ENCODE data around the gene OR7G3. TPM values are rescaled to one million over a fixed set of nuclear protein-coding genes. Genes with fewer than 3 reads are reported as not detected.
A peak's percentile ranks its signal among the peaks of the same experiment; 100 is the strongest.

OR7G3 gene
- total and polyA plus RNA-seq, 2 donors (not counting 3 experiments of a cell fraction or from before 2014, with no cell fraction given) = not detected

- dilution Hi-C loops (cut with MboI; ENCODE audit: extremely low pct_ligation_motif_present, low sequenced_read_pairs) = no loop called here
- no peaks in the 10 kb centered on the region for H3K36me3 ChIP-seq (ENCODE audit: control insufficient read depth in 2 of 2, extremely low read depth in 1 of 2, insufficient read depth in 2 of 2, low read length in 2 of 2)
- H4K20me1 ChIP-seq (replicated peaks; ENCODE audit: control insufficient read depth, extremely low read depth, insufficient read depth, low read length) = no peaks in the 10 kb centered on the region
- BruUV-seq (replicated peaks) = no TSS peak
- H3K79me2 ChIP-seq (ENCODE audit: control insufficient read depth, insufficient read depth, low read length) = no peaks in the 10 kb centered on the region
- no peak overlapping the region for H3K4me3 ChIP-seq (replicated peaks in 1 of 3; ENCODE audit: insufficient read depth in 1 of 3, low read depth in 1 of 3, low read length in 3 of 3)
- POLR2A ChIA-PET = no interaction called here
- no peaks in the 10 kb centered on the region for H3K9me3 ChIP-seq (replicated peaks; ENCODE audit: control insufficient read depth, insufficient read depth, low read length)
- no peak overlapping the region for H2AFZ ChIP-seq (ENCODE audit: low read depth, low read length)
- no peaks in the 10 kb centered on the region for H3K9me1 ChIP-seq (replicated peaks; ENCODE audit: control insufficient read depth, extremely low read depth, insufficient read depth, low read length)
- H3K4me1 ChIP-seq (ENCODE audit: control insufficient read depth, extremely low read depth, insufficient read depth, low read length) = peaks cover 5% of the 10 kb centered on the region
- peak overlapping the region; percentile 76 for H3K27ac ChIP-seq (ENCODE audit: insufficient read depth, low read depth, low read length)
- intact Hi-C loops (cut with micrococcal nuclease) = loop anchor here (1.0 to 5.0 kb wide), 5 partner anchors 12 to 547 kb away; partner anchors contain the start of genes ZNF317, ZNF559, ZNF561 and ZNF562
- H3K4me2 ChIP-seq (ENCODE audit: insufficient read depth, low read length) = no peak overlapping the region
- no peak overlapping the region for H3K9ac ChIP-seq (replicated peaks; ENCODE audit: extremely low read depth, insufficient read depth, low read length)
- CTCF ChIA-PET = no interaction called here
- H3K27me3 ChIP-seq (ENCODE audit: control insufficient read depth in 2 of 2, insufficient read depth in 2 of 2, low read length in 2 of 2) = no peaks in the 10 kb centered on the region
- FAIRE-seq = peak; percentile 92
- TF ChIP-seq, protein P1, sequence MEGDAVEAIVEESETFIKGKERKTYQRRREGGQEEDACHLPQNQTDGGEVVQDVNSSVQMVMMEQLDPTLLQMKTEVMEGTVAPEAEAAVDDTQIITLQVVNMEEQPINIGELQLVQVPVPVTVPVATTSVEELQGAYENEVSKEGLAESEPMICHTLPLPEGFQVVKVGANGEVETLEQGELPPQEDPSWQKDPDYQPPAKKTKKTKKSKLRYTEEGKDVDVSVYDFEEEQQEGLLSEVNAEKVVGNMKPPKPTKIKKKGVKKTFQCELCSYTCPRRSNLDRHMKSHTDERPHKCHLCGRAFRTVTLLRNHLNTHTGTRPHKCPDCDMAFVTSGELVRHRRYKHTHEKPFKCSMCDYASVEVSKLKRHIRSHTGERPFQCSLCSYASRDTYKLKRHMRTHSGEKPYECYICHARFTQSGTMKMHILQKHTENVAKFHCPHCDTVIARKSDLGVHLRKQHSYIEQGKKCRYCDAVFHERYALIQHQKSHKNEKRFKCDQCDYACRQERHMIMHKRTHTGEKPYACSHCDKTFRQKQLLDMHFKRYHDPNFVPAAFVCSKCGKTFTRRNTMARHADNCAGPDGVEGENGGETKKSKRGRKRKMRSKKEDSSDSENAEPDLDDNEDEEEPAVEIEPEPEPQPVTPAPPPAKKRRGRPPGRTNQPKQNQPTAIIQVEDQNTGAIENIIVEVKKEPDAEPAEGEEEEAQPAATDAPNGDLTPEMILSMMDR (IDR thresholded peaks at IDR 0.05; ENCODE audit: extremely low read depth in 1 of 2, insufficient read depth in 1 of 2, low read depth in 1 of 2, low read length in 2 of 2) = no peak
- no peak for TF ChIP-seq EZH2 (IDR thresholded peaks at IDR 0.05; ENCODE audit: borderline replicate concordance, low read depth, low read length, severe bottlenecking)
- peak; percentile 76 for TF ChIP-seq GATA2 (IDR thresholded peaks at IDR 0.05; ENCODE audit: insufficient read depth, insufficient read length, low read depth, low read length)
- no peak for TF ChIP-seq MYC (IDR thresholded peaks at IDR 0.05; ENCODE audit: low read depth, low read length)
- peak; percentile 67 for TF ChIP-seq POLR2AphosphoS5 (IDR thresholded peaks at IDR 0.05; ENCODE audit: insufficient read depth, low read depth, low read length)
- TF ChIP-seq FOS (IDR thresholded peaks at IDR 0.05; ENCODE audit: borderline replicate concordance, insufficient read depth, low read length) = peak; percentile 88
- TF ChIP-seq, protein P2, sequence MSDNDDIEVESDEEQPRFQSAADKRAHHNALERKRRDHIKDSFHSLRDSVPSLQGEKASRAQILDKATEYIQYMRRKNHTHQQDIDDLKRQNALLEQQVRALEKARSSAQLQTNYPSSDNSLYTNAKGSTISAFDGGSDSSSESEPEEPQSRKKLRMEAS (IDR thresholded peaks at IDR 0.05; ENCODE audit: insufficient read depth, insufficient read length) = no peak
- TF ChIP-seq POLR2A (IDR thresholded peaks at IDR 0.05; ENCODE audit: low read depth, low read length) = peak; percentile 29
- TF ChIP-seq JUN (IDR thresholded peaks at IDR 0.05; ENCODE audit: borderline replicate concordance, insufficient read depth, insufficient read length, low read depth) = peak; percentile 88
- peak; percentile 96 for DNase-seq (ENCODE audit: low read depth, low spot score)
These were observed 1.4 kb upstream of the OR7G3 start for GRCh38 chr19:9128171-9128570.

All from endothelial cell of umbilical vein (primary cell).